Caco-2 (cell line): Measurements from ENCODE around the gene ASB16. TPM values are rescaled to one million over a fixed set of nuclear protein-coding genes. Genes with fewer than 3 reads are reported as not detected.
A peak's percentile ranks its signal among the peaks of the same experiment; 100 is the strongest.
"Not testable (repeated sequence)": the region's sequence is repeated elsewhere in the genome, so short reads cannot be mapped to it uniquely, and the experiment has no call there.

ENCODE experiments used
- BruUV-seq: library from RNA; stranded (reverse); fragments of 400-500 nt; replicated peaks from 2 replicates; lab custom pipeline; 2021; lab: Mats Ljungman, UMichigan
- CTCF ChIA-PET: fragments of 300-600 bp; sonication (Branson Sonifier 250); formaldehyde crosslinking; loops from one replicate; lab custom pipeline; 2022; ENCODE audit warnings: antibody characterized with exemption; lab: Charles Lee
- POLR2A ChIA-PET: fragments of 300-600 bp; sonication (Branson Sonifier 250); formaldehyde crosslinking; loops from one replicate; lab custom pipeline; 2022; ENCODE audit warnings: antibody characterized with exemption; lab: Charles Lee
- DNase-seq, 2 experiments: peaks; one replicate each; pipeline versions ENCODE4 v3.0.0 to v3.0.0-alpha.2; 2020 to 2022
- H3K27me3 ChIP-seq: replicated peaks from 2 replicates; pipeline ENCODE4 v1.6.0; 2011; ENCODE audit warnings: low read length; ENCODE audit not compliant: control insufficient read depth, insufficient read depth
- H3K36me3 ChIP-seq: 2 replicates; pipeline ENCODE4 v1.5.1; 2011; ENCODE audit warnings: low read length; ENCODE audit not compliant: control insufficient read depth, insufficient read depth
- H3K4me1 ChIP-seq: fragments of 250-450 bp; sonication (Bioruptor Pico); 2 replicates; pipeline ENCODE4 v1.5.1; 2020; ENCODE audit warnings: mild to moderate bottlenecking
- H3K4me3 ChIP-seq: 2 replicates; pipeline ENCODE4 v1.5.1; 2011; ENCODE audit warnings: low read depth, mild to moderate bottlenecking, control low read depth, low read length
- H3K9me3 ChIP-seq: fragments of 250-450 bp; sonication (Bioruptor Pico); 2 replicates; pipeline ENCODE4 v1.5.1; 2020; ENCODE audit warnings: mild to moderate bottlenecking, moderate library complexity
- H3K27ac Mint-ChIP-seq: one replicate; pipeline ENCODE4 v1.8.0; 2022; ENCODE audit warnings: mixed read lengths; ENCODE audit not compliant: unreplicated experiment
- H3K27me3 Mint-ChIP-seq: one replicate; pipeline ENCODE4 v1.8.0; 2022; ENCODE audit warnings: mixed read lengths; ENCODE audit not compliant: insufficient read depth, unreplicated experiment
- H3K36me3 Mint-ChIP-seq: one replicate; pipeline ENCODE4 v1.8.0; 2022; ENCODE audit warnings: mild to moderate bottlenecking, mixed read lengths; ENCODE audit not compliant: insufficient read depth, unreplicated experiment
- H3K4me1 Mint-ChIP-seq: one replicate; pipeline ENCODE4 v1.8.0; 2022; ENCODE audit warnings: low read depth, mixed read lengths; ENCODE audit not compliant: unreplicated experiment
- H3K4me3 Mint-ChIP-seq: one replicate; pipeline ENCODE4 v1.8.0; 2022; ENCODE audit warnings: mild to moderate bottlenecking, moderate library complexity, mixed read lengths; ENCODE audit not compliant: unreplicated experiment
- H3K9me3 Mint-ChIP-seq: one replicate; pipeline ENCODE4 v1.8.0; 2022; ENCODE audit warnings: mixed read lengths; ENCODE audit not compliant: unreplicated experiment
- CTCF ChIP-seq, 2 experiments: fragments of 200-600 bp in 1 of 2; IDR thresholded peaks; 1 replicate in 1 of 2; 2 replicates in 1 of 2; pipeline versions ENCODE4 v1.5.1 to v1.8.0; 2011 to 2022; ENCODE audit warnings: antibody characterized with exemption in 1 of 2, control low read depth in 1 of 2, inconsistent platforms in 1 of 2, low read depth in 1 of 2, low read length in 1 of 2, mild to moderate bottlenecking in 1 of 2, moderate library complexity in 1 of 2; ENCODE audit not compliant: insufficient read depth in 1 of 2, severe bottlenecking in 1 of 2, unreplicated experiment in 1 of 2
- intact Hi-C: fragments of 100-400 bp; cut with micrococcal nuclease; formaldehyde crosslinking; loops from one replicate; pipeline ENCODE4 v1.10.0; 2022; ENCODE audit not compliant: unreplicated experiment
- total RNA-seq: library from RNA; stranded (reverse); gene quantifications from 2 replicates; pipeline ENCODE4 v1.2.3, GENCODE V29; 2022

The ASB16 gene
- total RNA-seq, 1 experiment from 2014 or later, result not detected

- Histone ChIP-seq H3K36me3 (no peaks in the 10 kb centered on the region), H3K4me3 (no peak overlapping the region), H3K9me3 (no peaks in the 10 kb centered on the region), H3K27me3 (no peaks in the 10 kb centered on the region), H3K4me1 (peaks cover 7% of the 10 kb centered on the region; the same call in 1 of the 2 replicates)
- Mint-ChIP-seq H3K9me3 (no peaks in the 10 kb centered on the region), H3K27ac (no peak overlapping the region), H3K4me1 (peaks cover 8% of the 10 kb centered on the region), H3K27me3 (no peaks in the 10 kb centered on the region), H3K36me3 (no peaks in the 10 kb centered on the region), H3K4me3 (no peak overlapping the region)
- DNase-seq, result no peak
- no peak for TF ChIP-seq CTCF (IDR thresholded peaks at IDR 0.05; ENCODE audit: insufficient read depth in 1 of 2, low read depth in 1 of 2, low read length in 1 of 2, severe bottlenecking in 1 of 2, unreplicated experiment in 1 of 2)
- CTCF ChIA-PET, result no interaction called here
- no TSS peak for BruUV-seq
- POLR2A ChIA-PET, result interaction anchor here (0.6 kb wide), 1 partner anchor 56 kb away, joined by 4 read pairs; the partner anchor contains the start of gene TMUB2
- intact Hi-C loops, result no loop called here
Observed at GRCh38 chr17:44130693-44131349, 39.7 kb upstream of the ASB16 start.

DNA sequence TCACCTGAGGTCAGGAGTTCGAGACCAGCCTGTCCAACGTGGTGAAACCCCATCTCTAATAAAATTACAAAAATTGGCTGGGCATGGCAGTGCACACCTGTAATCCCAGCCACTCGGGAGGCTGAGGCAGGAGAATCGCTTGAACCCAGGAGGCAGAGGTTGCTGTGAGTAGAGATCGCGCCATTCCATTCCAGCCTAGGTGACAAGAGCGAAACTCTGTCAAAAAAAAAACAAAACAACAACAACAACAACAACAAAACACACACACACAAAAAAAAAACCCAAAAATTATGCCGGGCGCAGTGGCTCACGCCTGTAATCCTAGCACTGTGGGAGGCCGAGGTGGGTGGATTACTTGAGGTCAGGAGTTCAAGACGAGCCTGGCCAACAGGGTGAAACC lies 39.1 kb upstream of the ASB16 start:
- H3K4me3 Mint-ChIP-seq, H3K4me1 Mint-ChIP-seq, CTCF ChIA-PET, POLR2A ChIA-PET, H3K9me3 ChIP-seq, H3K27me3 ChIP-seq, H3K9me3 Mint-ChIP-seq, DNase-seq, H3K27me3 Mint-ChIP-seq, H3K36me3 ChIP-seq, H3K27ac Mint-ChIP-seq, intact Hi-C loops, BruUV-seq, H3K36me3 Mint-ChIP-seq, H3K4me3 ChIP-seq, H3K4me1 ChIP-seq: not testable (repeated sequence)

DNA sequence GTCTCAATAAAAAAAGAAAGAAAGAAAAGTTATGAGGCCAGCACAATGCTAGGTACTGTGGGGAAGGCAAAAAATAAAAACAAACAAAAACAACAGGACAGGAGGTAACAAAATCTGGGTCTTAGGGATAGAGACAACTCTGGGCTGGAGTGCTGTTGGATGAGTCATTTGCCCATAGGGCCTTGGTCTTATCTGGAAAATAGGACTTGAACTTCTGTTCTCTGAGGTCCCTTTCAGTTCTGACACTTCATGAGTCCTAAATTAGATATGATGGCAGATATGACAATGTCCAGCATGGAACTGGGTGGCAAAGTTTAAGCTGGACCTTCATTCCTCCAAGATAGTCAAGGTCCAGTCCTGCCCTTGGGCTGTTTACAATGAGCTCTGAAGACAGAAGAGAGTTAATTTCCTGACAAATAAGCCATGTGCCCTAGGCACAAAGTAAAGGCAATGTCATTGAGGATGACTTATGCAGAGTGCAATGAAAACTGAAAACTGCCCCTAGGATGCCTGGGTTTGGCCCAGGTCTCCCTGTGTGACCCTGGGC lies 38.2 kb upstream of the ASB16 start:
- H3K27ac Mint-ChIP-seq, result no peak overlapping the region
- Histone ChIP-seq H3K4me1 (peaks cover 7% of the 10 kb centered on the region; the same call in 1 of the 2 replicates), H3K36me3 (no peaks in the 10 kb centered on the region), H3K9me3 (no peaks in the 10 kb centered on the region), H3K27me3 (no peaks in the 10 kb centered on the region), H3K4me3 (no peak overlapping the region)
- intact Hi-C loops, result no loop called here
- POLR2A ChIA-PET, result interaction anchor here (1.0 kb wide), 1 partner anchor 9 kb away, joined by 3 read pairs; the partner anchor contains the start of gene HDAC5
- H3K4me1 Mint-ChIP-seq, result peaks cover 8% of the 10 kb centered on the region
- no peaks in the 10 kb centered on the region for H3K36me3 Mint-ChIP-seq
- peak in 1 of 2 experiments; percentile 32 for DNase-seq
- H3K27me3 Mint-ChIP-seq, result no peaks in the 10 kb centered on the region
- no peak for TF ChIP-seq CTCF (IDR thresholded peaks at IDR 0.05; ENCODE audit: insufficient read depth in 1 of 2, low read depth in 1 of 2, low read length in 1 of 2, severe bottlenecking in 1 of 2, unreplicated experiment in 1 of 2)
- H3K9me3 Mint-ChIP-seq, result no peaks in the 10 kb centered on the region
- CTCF ChIA-PET, result interaction anchor here (0.6 to 1.1 kb wide), 2 partner anchors 9 to 16 kb away, joined by 3 read pairs; partner anchors contain the start of gene HDAC5
- BruUV-seq, result no TSS peak
- H3K4me3 Mint-ChIP-seq, result no peak overlapping the region
